GM18505 (cell line): ENCODE results near the gene USP31.

Source experiments
- ATAC-seq: cut with Tn5 transposase; IDR thresholded peaks from one replicate; pipeline ENCODE4 v1.9.1; 2021; ENCODE audit not compliant: unreplicated experiment
- POLR2A ChIP-seq: IDR thresholded peaks from 4 replicates; pipeline ENCODE4 v1.6.1; 2011; ENCODE audit warnings: borderline replicate concordance; ENCODE audit not compliant: insufficient read depth, insufficient read length; ENCODE audit errors: extremely low read depth

Gene USP31

GRCh38 chr16:23137256-23137655 is 12.0 kb downstream of the USP31 start:
- TF ChIP-seq POLR2A = no peak
- ATAC-seq = no peak

- no peak for TF ChIP-seq POLR2A
- no peak for ATAC-seq
These were observed 15.0 kb downstream of the USP31 start for GRCh38 chr16:23134274-23134673.

GRCh38 chr16:23132775-23133463 is 16.3 kb downstream of the USP31 start:
- ATAC-seq = no peak
- TF ChIP-seq POLR2A = no peak

- no peak for ATAC-seq
- no peak for TF ChIP-seq POLR2A
These were observed 17.2 kb downstream of the USP31 start for GRCh38 chr16:23131931-23132621.

- no peak for ATAC-seq
- TF ChIP-seq POLR2A = no peak
These were observed 17.8 kb downstream of the USP31 start for GRCh38 chr16:23131436-23131835.

GRCh38 chr16:23131036-23131435 is 18.2 kb downstream of the USP31 start:
- ATAC-seq = no peak
- TF ChIP-seq POLR2A = no peak

- no peak for ATAC-seq
- TF ChIP-seq POLR2A = no peak
These were observed 19.6 kb downstream of the USP31 start for GRCh38 chr16:23129686-23130085.

GRCh38 chr16:23128056-23128455 is 21.2 kb downstream of the USP31 start:
- no peak for ATAC-seq
- TF ChIP-seq POLR2A = no peak

- TF ChIP-seq POLR2A = no peak
- no peak for ATAC-seq
These were observed 24.0 kb downstream of the USP31 start for GRCh38 chr16:23125277-23125676.

GRCh38 chr16:23124315-23124714 is 24.9 kb downstream of the USP31 start:
- no peak for TF ChIP-seq POLR2A

GRCh38 chr16:23122144-23122543 is 27.1 kb downstream of the USP31 start:
- no peak for TF ChIP-seq POLR2A

More at GRCh38 chr16:23124315-23124714, 24.9 kb downstream of the USP31 start:
- no peak for ATAC-seq

GRCh38 chr16:23121024-23121423 is 28.2 kb downstream of the USP31 start:
- no peak for TF ChIP-seq POLR2A
- no peak for ATAC-seq

More at GRCh38 chr16:23122144-23122543, 27.1 kb downstream of the USP31 start:
- ATAC-seq = no peak

- TF ChIP-seq POLR2A = no peak
- ATAC-seq = no peak
These were observed 28.7 kb downstream of the USP31 start for GRCh38 chr16:23120562-23120961.

GRCh38 chr16:23119570-23119969 is 29.7 kb downstream of the USP31 start:
- no peak for ATAC-seq
- no peak for TF ChIP-seq POLR2A
